ENCODE results near the gene SLC13A2. TPM values are rescaled to one million over a fixed set of nuclear protein-coding genes. Genes with fewer than 3 reads are reported as not detected.

The SLC13A2 gene
- total and polyA plus RNA-seq, 2 experiments from 2014 or later: not detected

- H3K36me3 ChIP-seq (ENCODE audit: insufficient read depth): no peaks in the 10 kb centered on the region
- H3K9me3 Mint-ChIP-seq: no peaks in the 10 kb centered on the region
- no peaks in the 10 kb centered on the region for H3K9me2 ChIP-seq (ENCODE audit: insufficient read depth)
- no peaks in the 10 kb centered on the region for H3K79me2 ChIP-seq (replicated peaks; ENCODE audit: insufficient read depth)
- TF ChIP-seq JUNB (IDR thresholded peaks at IDR 0.05; ENCODE audit: unreplicated experiment) (no peak), EZH2phosphoT487 (IDR thresholded peaks at IDR 0.05; ENCODE audit: unreplicated experiment) (no peak), REST (IDR thresholded peaks at IDR 0.05; ENCODE audit: unreplicated experiment) (no peak), ETS1 (IDR thresholded peaks at IDR 0.05) (no peak)
- no peak overlapping the region for H3K27ac Mint-ChIP-seq
- no peaks in the 10 kb centered on the region for H3K36me3 Mint-ChIP-seq (ENCODE audit: low read depth)
- DNase-seq (ENCODE audit: low spot score): no peak
- no peaks in the 10 kb centered on the region for H3F3A ChIP-seq (replicated peaks; ENCODE audit: low read depth)
- H3K4me2 ChIP-seq: no peak overlapping the region
- H3K27me3 ChIP-seq (ENCODE audit: insufficient read depth): no peaks in the 10 kb centered on the region
- no peak for ATAC-seq
- H3K4me1 Mint-ChIP-seq: peaks cover 6% of the 10 kb centered on the region
- H3K4me3 ChIP-seq: no peak overlapping the region
- no peaks in the 10 kb centered on the region for H3K4me1 ChIP-seq (ENCODE audit: insufficient read depth)
- H3K4me3 Mint-ChIP-seq: no peak overlapping the region
- no peaks in the 10 kb centered on the region for H4K20me1 ChIP-seq (replicated peaks; ENCODE audit: insufficient read depth)
- H3K27me3 Mint-ChIP-seq (ENCODE audit: insufficient read depth, low read depth, poor library complexity): peaks cover 17% of the 10 kb centered on the region
- no peak overlapping the region for H3K27ac ChIP-seq (ENCODE audit: low read depth)
- peak overlapping the region; percentile 47; the same call in 1 of the 2 replicates for H2AFZ ChIP-seq
These were observed 3.1 kb upstream of the SLC13A2 start for GRCh38 chr17:28470266-28470913.

GRCh38 chr17:28470914-28471366 lies 2.5 kb upstream of the SLC13A2 start:
- Histone ChIP-seq H3F3A (replicated peaks; ENCODE audit: low read depth) (no peaks in the 10 kb centered on the region), H3K4me1 (ENCODE audit: insufficient read depth) (no peaks in the 10 kb centered on the region), H3K9me2 (ENCODE audit: insufficient read depth) (no peaks in the 10 kb centered on the region), H3K4me2 (no peak overlapping the region), H2AFZ (peak overlapping the region; percentile 47; the same call in 1 of the 2 replicates), H3K27me3 (ENCODE audit: insufficient read depth) (no peaks in the 10 kb centered on the region), H3K27ac (ENCODE audit: low read depth) (no peak overlapping the region), H4K20me1 (replicated peaks; ENCODE audit: insufficient read depth) (no peaks in the 10 kb centered on the region), H3K36me3 (ENCODE audit: insufficient read depth) (no peaks in the 10 kb centered on the region), H3K79me2 (replicated peaks; ENCODE audit: insufficient read depth) (no peaks in the 10 kb centered on the region), H3K4me3 (no peak overlapping the region)
- no peaks in the 10 kb centered on the region for H3K9me3 Mint-ChIP-seq
- ATAC-seq (no peak), DNase-seq (ENCODE audit: low spot score) (no peak)
- H3K4me3 Mint-ChIP-seq: no peak overlapping the region
- H3K27ac Mint-ChIP-seq: no peak overlapping the region
- H3K27me3 Mint-ChIP-seq (ENCODE audit: insufficient read depth, low read depth, poor library complexity): peaks cover 17% of the 10 kb centered on the region
- H3K4me1 Mint-ChIP-seq: peaks cover 6% of the 10 kb centered on the region
- no peaks in the 10 kb centered on the region for H3K36me3 Mint-ChIP-seq (ENCODE audit: low read depth)
- TF ChIP-seq REST (IDR thresholded peaks at IDR 0.05; ENCODE audit: unreplicated experiment) (no peak), ETS1 (IDR thresholded peaks at IDR 0.05) (no peak), CREB1 (CRISPR knock-in tag; IDR thresholded peaks at IDR 0.05; ENCODE audit: low read depth) (no peak)

Data from GM23338 (cell line).